Activated CD4-positive, alpha-beta T cell treated with anti-CD3 and anti-CD28 coated beads for 36 hours (primary cell): ENCODE measurements around the gene CMC1. TPM values are rescaled to one million over a fixed set of nuclear protein-coding genes. Genes with fewer than 3 reads are reported as not detected.

Source experiments
- ATAC-seq: fragments of 200-7000 bp; cut with Tn5 transposase; one replicate; pipeline ENCODE4 v1.10.0; 2021; ENCODE audit warnings: mild to moderate bottlenecking, moderate library complexity
- CTCF ChIA-PET: fragments of 350-600 bp; sonication (Branson Sonifier 250); formaldehyde crosslinking; loops from one replicate; lab custom pipeline; 2021; ENCODE audit warnings: antibody characterized with exemption; lab: Charles Lee
- POLR2A ChIA-PET: fragments of 350-600 bp; sonication (Branson Sonifier 250); formaldehyde crosslinking; loops from one replicate; lab custom pipeline; 2021; ENCODE audit warnings: antibody characterized with exemption, inconsistent platforms; lab: Charles Lee
- DNase-seq: peaks from one replicate; pipeline ENCODE4 v3.0.0-alpha.2; 2020
- H3K27ac Mint-ChIP-seq: one replicate; pipeline ENCODE4 v1.8.0; 2021; ENCODE audit warnings: mixed read lengths
- H3K27me3 Mint-ChIP-seq: one replicate; pipeline ENCODE4 v1.8.0; 2021; ENCODE audit warnings: mixed read lengths
- H3K36me3 Mint-ChIP-seq: one replicate; pipeline ENCODE4 v1.8.0; 2021; ENCODE audit warnings: low read depth, mixed read lengths
- H3K4me1 Mint-ChIP-seq: one replicate; pipeline ENCODE4 v1.8.0; 2021; ENCODE audit warnings: mixed read lengths
- H3K4me3 Mint-ChIP-seq: one replicate; pipeline ENCODE4 v1.8.0; 2021; ENCODE audit warnings: mild to moderate bottlenecking, moderate library complexity, mixed read lengths
- H3K9me3 Mint-ChIP-seq: one replicate; pipeline ENCODE4 v1.8.0; 2021; ENCODE audit warnings: low read depth, mixed read lengths
- intact Hi-C, 2 experiments: fragments of 100-400 bp; cut with DNase I in 1 of 2; cut with micrococcal nuclease in 1 of 2; formaldehyde crosslinking; loops; one replicate each; pipeline versions ENCODE4 v1.14.2 to v1.15.1; 2022 to 2024; cut with DNase I, micrococcal nuclease
- total RNA-seq, 2 experiments: library from RNA; stranded (reverse); gene quantifications; one replicate each; pipeline ENCODE4 v1.2.3, GENCODE V29; 2021

The CMC1 gene
- total RNA-seq, 2 experiments from 2014 or later: 21.6 to 28.3 TPM

DNA sequence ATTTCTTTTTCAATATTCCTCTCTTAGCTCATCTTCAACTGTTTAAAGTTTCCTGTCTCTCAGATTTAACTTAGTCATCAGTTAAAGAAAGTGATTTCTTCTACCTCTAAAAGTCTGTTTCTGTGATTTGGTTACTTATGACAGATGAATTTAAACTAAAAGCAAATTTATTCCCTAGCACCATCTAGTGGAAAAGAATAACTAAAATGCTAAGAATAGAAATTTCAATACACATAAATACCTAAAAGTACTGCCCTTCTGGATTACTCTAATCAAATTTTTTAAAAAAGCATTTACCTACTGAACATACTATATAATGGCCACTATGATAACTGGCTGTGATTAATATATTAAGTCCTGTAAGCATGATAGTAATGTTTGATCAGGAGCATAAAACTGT, 93.1 kb downstream of the CMC1 start:
- no peak for ATAC-seq
- ChIA-PET CTCF (interaction anchor here (0.9 to 1.8 kb wide), 3 partner anchors 9 to 622 kb away, joined by 4 to 7 read pairs (median 4); no protein-coding TSS in a partner anchor), POLR2A (no interaction called here)
- H3K4me3 Mint-ChIP-seq: no peak overlapping the region
- peaks cover 6% of the 10 kb centered on the region for H3K4me1 Mint-ChIP-seq
- DNase-seq: no peak
- H3K9me3 Mint-ChIP-seq: no peaks in the 10 kb centered on the region
- H3K27ac Mint-ChIP-seq: no peak overlapping the region
- H3K27me3 Mint-ChIP-seq: no peaks in the 10 kb centered on the region
- intact Hi-C loops: no loop called here
- H3K36me3 Mint-ChIP-seq: peaks cover 12% of the 10 kb centered on the region

DNA sequence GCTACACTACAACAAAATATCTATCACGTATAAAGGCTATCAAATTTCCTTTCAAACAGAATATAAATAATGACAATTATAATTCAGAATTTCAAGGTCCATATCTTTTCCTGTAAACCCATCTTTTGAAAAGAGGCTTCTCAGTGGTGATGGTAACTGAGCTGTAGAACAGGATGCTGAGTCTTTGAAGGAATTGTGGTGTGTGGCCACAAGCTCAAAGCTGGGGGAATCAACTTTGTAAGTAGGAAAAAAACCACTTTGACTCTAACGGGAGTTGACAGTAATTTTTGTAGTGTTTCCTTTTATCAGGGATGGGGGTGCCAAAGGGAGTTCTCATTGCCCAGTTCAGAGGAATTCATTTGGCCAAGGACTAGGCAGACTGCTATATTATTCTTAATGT, 93.8 kb downstream of the CMC1 start:
- H3K4me1 Mint-ChIP-seq: peaks cover 6% of the 10 kb centered on the region
- POLR2A ChIA-PET: no interaction called here
- H3K9me3 Mint-ChIP-seq: no peaks in the 10 kb centered on the region
- H3K27ac Mint-ChIP-seq: no peak overlapping the region
- H3K27me3 Mint-ChIP-seq: no peaks in the 10 kb centered on the region
- ATAC-seq (no peak), DNase-seq (no peak)
- peaks cover 14% of the 10 kb centered on the region for H3K36me3 Mint-ChIP-seq
- intact Hi-C loops: no loop called here
- CTCF ChIA-PET: interaction anchor here (0.7 to 2.2 kb wide), 7 partner anchors 10 to 642 kb away, joined by 3 to 7 read pairs (median 4); partner anchors contain the start of gene EOMES
- no peak overlapping the region for H3K4me3 Mint-ChIP-seq

DNA sequence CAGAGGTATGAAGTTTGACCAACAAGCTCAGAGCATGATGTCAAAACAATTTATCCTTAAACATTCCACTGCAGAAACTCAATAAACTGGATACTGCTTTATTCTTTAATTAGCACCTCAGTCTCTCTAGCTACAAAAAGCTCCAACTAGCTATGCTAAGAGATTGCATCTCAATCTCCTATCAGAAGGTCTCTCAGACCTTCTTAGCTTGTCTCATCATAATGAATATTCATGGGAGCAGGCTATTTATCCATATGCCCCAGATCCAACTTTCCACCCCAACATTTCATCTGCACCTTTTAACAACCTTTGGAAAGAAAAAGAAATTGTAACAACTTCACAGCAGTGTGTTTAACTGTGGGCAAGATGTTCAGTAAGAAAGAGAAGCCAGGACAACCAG, 95.8 kb downstream of the CMC1 start:
- Mint-ChIP-seq H3K27ac (no peak overlapping the region), H3K4me1 (peaks cover 9% of the 10 kb centered on the region), H3K36me3 (peaks cover 9% of the 10 kb centered on the region), H3K4me3 (no peak overlapping the region), H3K27me3 (no peaks in the 10 kb centered on the region), H3K9me3 (no peaks in the 10 kb centered on the region)
- ChIA-PET CTCF (interaction anchor here (0.6 to 5.7 kb wide), 6 partner anchors 10 to 625 kb away, joined by 3 to 43 read pairs (median 4); no protein-coding TSS in a partner anchor), POLR2A (no interaction called here)
- intact Hi-C loops: no loop called here
- DNase-seq (no peak), ATAC-seq (no peak)

DNA sequence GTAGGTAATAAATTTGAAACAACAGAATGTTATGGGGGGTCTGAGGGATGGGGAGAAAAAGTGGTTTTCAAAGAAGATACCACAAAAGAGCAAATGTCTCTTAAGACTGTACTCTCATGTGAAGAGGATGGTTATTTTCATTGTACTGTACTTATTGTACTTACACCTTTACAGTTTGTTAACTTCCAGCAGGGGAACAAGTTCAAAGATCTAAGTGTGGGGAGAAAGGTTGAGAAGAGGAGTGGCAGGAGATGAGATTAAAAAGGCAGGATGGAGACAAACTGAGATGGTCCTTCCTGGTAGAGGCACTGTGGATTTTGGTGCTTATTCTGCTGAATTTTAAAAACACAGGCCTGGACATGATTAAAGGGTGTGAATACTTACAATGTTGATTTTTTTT, 101.7 kb downstream of the CMC1 start:
- ChIA-PET POLR2A (no interaction called here), CTCF (interaction anchor here (1.4 kb wide), 1 partner anchor 11 kb away, joined by 4 read pairs; no protein-coding TSS in a partner anchor)
- DNase-seq (no peak), ATAC-seq (no peak)
- peaks cover 13% of the 10 kb centered on the region for H3K36me3 Mint-ChIP-seq
- H3K27ac Mint-ChIP-seq: no peak overlapping the region
- H3K27me3 Mint-ChIP-seq: no peaks in the 10 kb centered on the region
- intact Hi-C loops: loop anchor here in 1 of 2 experiments (10.0 kb wide), 1 partner anchor 748 kb away; no protein-coding TSS in a partner anchor
- peaks cover 44% of the 10 kb centered on the region for H3K4me1 Mint-ChIP-seq
- H3K9me3 Mint-ChIP-seq: no peaks in the 10 kb centered on the region
- no peak overlapping the region for H3K4me3 Mint-ChIP-seq

DNA sequence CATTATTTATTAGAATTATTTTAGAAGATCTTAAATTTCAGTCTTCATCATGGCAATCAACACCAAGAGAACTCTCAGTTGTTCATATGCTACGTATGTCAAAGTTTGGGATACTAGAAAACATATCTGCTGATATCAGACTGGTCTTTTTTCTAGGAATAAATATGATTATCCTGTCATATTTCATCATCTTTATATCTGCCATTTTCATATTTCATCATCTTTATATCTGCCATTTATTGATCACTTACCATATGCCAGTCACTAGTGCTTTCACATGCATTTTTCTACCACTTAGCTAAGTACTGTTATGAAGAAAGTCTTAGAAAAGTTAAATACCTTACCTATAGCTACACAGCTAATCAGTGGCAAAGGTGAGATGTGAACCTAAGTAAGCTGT, 104.3 kb downstream of the CMC1 start:
- DNase-seq (no peak), ATAC-seq (no peak)
- intact Hi-C loops: loop anchor here (5.0 to 10.0 kb wide), 5 partner anchors 293 to 978 kb away; partner anchors contain the start of gene NEK10 (in 1 of the 2)
- POLR2A ChIA-PET: no interaction called here
- Mint-ChIP-seq H3K36me3 (peaks cover 11% of the 10 kb centered on the region), H3K9me3 (no peaks in the 10 kb centered on the region), H3K27ac (no peak overlapping the region), H3K27me3 (no peaks in the 10 kb centered on the region), H3K4me1 (peaks cover 52% of the 10 kb centered on the region), H3K4me3 (no peak overlapping the region)
- CTCF ChIA-PET: no interaction called here

DNA sequence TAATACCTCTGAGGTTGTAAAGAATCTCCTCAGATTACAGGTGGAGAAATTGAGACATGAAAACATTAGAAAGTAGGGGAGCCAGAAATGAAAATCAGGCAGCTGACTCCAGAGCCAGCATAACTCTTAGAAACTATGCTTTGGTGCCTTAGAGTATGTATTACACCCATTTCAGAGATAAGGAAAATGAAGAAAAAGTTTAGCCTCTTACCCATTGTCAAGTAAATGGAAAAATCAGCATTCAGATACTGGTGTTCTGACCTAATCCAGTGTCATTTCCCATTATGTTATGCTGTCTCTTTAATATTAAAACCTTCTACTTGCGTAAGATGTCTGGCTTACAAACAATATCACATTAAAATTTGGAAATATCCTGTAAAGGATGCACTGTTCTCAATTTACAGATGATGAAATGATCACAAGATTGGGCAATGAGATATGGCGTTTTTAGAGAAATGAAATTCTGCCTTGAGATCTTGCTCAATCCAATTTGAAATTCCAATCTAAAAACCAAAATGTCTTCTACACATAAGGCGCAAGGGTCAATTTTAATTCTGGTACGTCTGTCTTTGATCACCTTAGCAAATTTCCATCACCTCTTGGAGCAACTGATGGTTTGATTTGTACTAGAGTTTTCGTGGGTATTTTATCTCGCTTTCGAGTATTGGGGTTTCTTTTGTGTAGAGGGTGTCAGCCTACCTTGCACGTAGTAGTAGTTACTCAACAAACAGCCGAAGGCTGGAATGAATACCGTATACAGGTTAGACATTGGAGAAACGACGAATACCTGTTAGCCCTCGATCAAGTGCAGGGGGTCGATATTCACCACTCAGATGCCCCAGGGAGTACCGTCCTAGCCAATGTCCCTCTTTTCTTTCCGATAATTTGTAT, 106.2 kb downstream of the CMC1 start:
- Mint-ChIP-seq H3K9me3 (peaks cover 2% of the 10 kb centered on the region), H3K36me3 (peaks cover 22% of the 10 kb centered on the region), H3K4me3 (peak overlapping the region; percentile 98), H3K4me1 (peaks cover 52% of the 10 kb centered on the region), H3K27me3 (no peaks in the 10 kb centered on the region), H3K27ac (peak overlapping the region; percentile 98)
- intact Hi-C loops: loop anchor here (1.0 to 10.0 kb wide), 11 partner anchors 21 to 980 kb away; partner anchors contain the start of genes CMC1 (in 2 of the 2), SLC4A7 (in 2 of the 2) and NEK10 (in 1 of the 2)
- DNase-seq (peak; percentile 11), ATAC-seq (no peak)
- POLR2A ChIA-PET: interaction anchor here (1.5 to 2.3 kb wide), 2 partner anchors 21 to 863 kb away, joined by 3 to 12 read pairs; partner anchors contain the start of gene SLC4A7
- CTCF ChIA-PET: interaction anchor here (0.5 to 1.9 kb wide), 7 partner anchors 8 to 667 kb away, joined by 3 to 15 read pairs (median 4); no protein-coding TSS in a partner anchor

DNA sequence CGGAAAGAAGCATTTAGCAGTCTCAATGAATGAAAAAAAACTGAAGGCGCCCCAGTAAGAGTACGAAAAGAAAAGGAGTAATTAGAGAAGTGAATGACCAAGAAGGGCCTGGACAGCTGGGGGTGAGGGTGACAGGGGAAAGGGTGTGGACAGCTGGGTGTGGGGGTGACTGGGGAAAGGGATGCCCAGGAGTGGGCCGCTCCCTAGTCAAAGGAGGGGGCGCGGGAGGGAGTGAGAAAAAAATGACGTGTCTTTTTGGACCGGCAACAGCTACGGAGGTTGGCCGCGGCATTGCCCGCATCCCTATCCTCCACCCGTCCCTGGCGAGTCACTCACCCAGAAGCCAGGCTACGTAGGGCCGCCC, 106.8 kb downstream of the CMC1 start:
- Mint-ChIP-seq H3K36me3 (peaks cover 24% of the 10 kb centered on the region), H3K4me1 (peaks cover 47% of the 10 kb centered on the region), H3K4me3 (peak overlapping the region; percentile 98), H3K27me3 (no peaks in the 10 kb centered on the region), H3K27ac (peak overlapping the region; percentile 98), H3K9me3 (peaks cover 2% of the 10 kb centered on the region)
- ATAC-seq (peak; percentile 80), DNase-seq (no peak)
- intact Hi-C loops: loop anchor here (1.0 to 10.0 kb wide), 11 partner anchors 21 to 981 kb away; partner anchors contain the start of genes CMC1 (in 2 of the 2), SLC4A7 (in 2 of the 2) and NEK10 (in 1 of the 2)
- ChIA-PET POLR2A (interaction anchor here (1.5 to 2.3 kb wide), 2 partner anchors 22 to 864 kb away, joined by 3 to 12 read pairs; partner anchors contain the start of gene SLC4A7), CTCF (interaction anchor here (0.5 to 1.9 kb wide), 7 partner anchors 9 to 61 kb away, joined by 3 to 15 read pairs (median 5); no protein-coding TSS in a partner anchor)

DNA sequence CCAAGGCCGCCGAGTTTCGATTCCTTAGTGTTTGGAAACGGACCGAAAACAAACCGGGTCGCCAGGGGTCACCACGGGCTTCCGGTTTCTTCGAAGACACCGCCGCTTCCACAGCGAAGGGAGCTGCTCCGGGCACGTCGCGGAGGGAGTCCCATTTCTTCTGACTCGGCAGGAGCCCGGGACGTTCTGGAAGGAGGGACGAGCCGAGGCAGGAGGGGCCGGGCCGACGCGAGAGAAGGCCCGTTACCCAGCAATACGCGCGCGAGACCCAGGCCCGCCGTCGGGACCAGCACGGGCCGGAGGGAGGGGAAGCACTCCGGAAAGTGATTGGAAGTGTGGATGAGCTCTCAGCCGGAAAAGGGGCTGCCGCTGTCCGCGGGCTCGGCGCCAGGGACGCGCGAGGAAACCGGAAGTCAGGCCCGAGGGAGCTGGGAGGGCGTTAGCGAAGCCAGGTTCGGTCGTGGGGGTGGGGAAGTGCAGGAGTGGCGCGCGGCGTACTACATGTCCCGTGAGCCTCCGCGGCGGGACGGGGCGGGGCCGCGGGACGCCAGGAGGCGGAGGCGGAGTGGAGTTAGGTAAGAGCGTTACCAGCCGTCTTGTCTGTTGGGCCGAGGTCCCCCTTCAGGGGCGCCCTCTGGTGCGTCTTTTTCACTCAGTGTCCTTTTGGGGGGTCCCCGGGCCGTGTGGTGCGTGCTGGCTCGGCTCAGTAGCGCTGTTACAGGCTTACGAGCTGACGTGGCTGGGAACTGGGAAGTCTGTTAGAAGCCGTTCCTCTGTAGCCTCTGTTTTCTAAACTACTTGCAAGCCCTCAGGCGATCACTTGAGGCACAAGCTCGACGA, 107.4 kb downstream of the CMC1 start, which contains the start of the genes AZI2 and ZCWPW2:
AZI2 (minus strand) TSS at position 196 of the 840 bp plus-strand sequence. CDS start 8,207 bp downstream, outside the sequence.
ZCWPW2 (plus strand) TSS at position 93 of the 840 bp plus-strand sequence. CDS start 64,348 bp downstream, outside the sequence.
- ChIA-PET POLR2A (interaction anchor here (0.7 to 2.3 kb wide), 4 partner anchors 22 to 1223 kb away, joined by 3 to 12 read pairs (median 3); partner anchors contain the start of gene SLC4A7), CTCF (interaction anchor here (0.6 to 1.9 kb wide), 7 partner anchors 9 to 1205 kb away, joined by 3 to 15 read pairs (median 5); no protein-coding TSS in a partner anchor)
- DNase-seq (peak; percentile 96), ATAC-seq (peak; percentile 87)
- Mint-ChIP-seq H3K27ac (peak within 1 kb of the TSS; percentile 98), H3K4me3 (peak within 1 kb of the TSS; percentile 98), H3K36me3 (peaks cover 29% of the 10 kb centered on the region), H3K27me3 (no peaks in the 10 kb centered on the region), H3K9me3 (peaks cover 6% of the 10 kb centered on the region), H3K4me1 (peaks cover 43% of the 10 kb centered on the region)
- intact Hi-C loops: loop anchor here (1.0 to 10.0 kb wide), 12 partner anchors 22 to 982 kb away; partner anchors contain the start of genes CMC1 (in 2 of the 2), SLC4A7 (in 2 of the 2) and NEK10 (in 1 of the 2)

DNA sequence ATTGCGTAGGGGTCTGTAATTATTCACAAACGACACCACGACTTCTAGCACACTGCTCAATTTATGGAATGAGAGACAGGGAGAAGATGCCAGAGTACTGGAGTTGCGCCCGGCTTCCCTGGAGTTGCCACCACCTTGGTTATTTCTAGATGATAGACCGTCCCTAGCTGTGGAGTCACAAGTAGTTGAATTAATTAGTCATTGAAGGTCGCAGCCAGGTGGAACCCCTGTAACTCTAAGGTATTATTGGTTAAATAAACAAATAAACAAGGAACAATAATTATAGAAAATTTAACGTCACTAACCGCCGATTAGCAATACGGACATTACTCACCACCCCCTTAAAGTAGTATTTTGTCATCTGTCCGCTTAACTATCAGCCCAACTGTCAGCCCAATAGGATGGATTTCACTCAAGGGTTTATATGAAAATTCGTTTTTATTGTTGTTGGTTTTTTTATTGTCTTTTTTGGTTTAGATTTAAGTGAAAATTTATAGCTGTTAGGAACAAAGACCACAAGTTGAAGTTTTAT, 108.1 kb downstream of the CMC1 start:
- peaks cover 9% of the 10 kb centered on the region for H3K9me3 Mint-ChIP-seq
- ChIA-PET CTCF (interaction anchor here (0.6 to 1.9 kb wide), 6 partner anchors 10 to 1206 kb away, joined by 3 to 15 read pairs (median 3); no protein-coding TSS in a partner anchor), POLR2A (interaction anchor here (0.7 to 2.3 kb wide), 4 partner anchors 23 to 1224 kb away, joined by 3 to 12 read pairs (median 3); partner anchors contain the start of gene SLC4A7)
- H3K4me1 Mint-ChIP-seq: peaks cover 43% of the 10 kb centered on the region
- ATAC-seq (no peak), DNase-seq (no peak)
- H3K36me3 Mint-ChIP-seq: peaks cover 32% of the 10 kb centered on the region
- intact Hi-C loops: loop anchor here (1.0 to 10.0 kb wide), 9 partner anchors 23 to 982 kb away; partner anchors contain the start of genes NEK10 (in 1 of the 2) and SLC4A7 (in 1 of the 2)
- H3K4me3 Mint-ChIP-seq: peak overlapping the region; percentile 98
- peak overlapping the region; percentile 98 for H3K27ac Mint-ChIP-seq
- no peaks in the 10 kb centered on the region for H3K27me3 Mint-ChIP-seq
